Activated naive CD8-positive, alpha-beta T cell treated with anti-CD3 and anti-CD28 coated beads, Interleukin-2, amount 50 U/mL, for 24 hours (primary cell): Measurements from ENCODE around the gene CYB561A3.
"Not testable (repeated sequence)": the region's sequence is repeated elsewhere in the genome, so short reads cannot be mapped to it uniquely, and the experiment has no call there.

ENCODE experiments used
- ATAC-seq: fragments of 150-1000 bp; cut with Tn5 transposase; one replicate; pipeline ENCODE4 v1.10.0; 2021
- DNase-seq: peaks from one replicate; pipeline ENCODE4 v3.0.0; 2021
- H3K27ac Mint-ChIP-seq: one replicate; pipeline ENCODE4 v1.8.0; 2021; ENCODE audit warnings: mild to moderate bottlenecking, mixed read lengths
- H3K27me3 Mint-ChIP-seq: one replicate; pipeline ENCODE4 v1.8.0; 2021; ENCODE audit warnings: mixed read lengths
- H3K36me3 Mint-ChIP-seq: one replicate; pipeline ENCODE4 v1.8.0; 2021; ENCODE audit warnings: low read depth, mixed read lengths
- H3K4me1 Mint-ChIP-seq: one replicate; pipeline ENCODE4 v1.8.0; 2021; ENCODE audit warnings: mixed read lengths
- H3K4me3 Mint-ChIP-seq: one replicate; pipeline ENCODE4 v1.8.0; 2021; ENCODE audit warnings: mild to moderate bottlenecking, moderate library complexity, mixed read lengths
- H3K9me3 Mint-ChIP-seq: one replicate; pipeline ENCODE4 v1.8.0; 2021; ENCODE audit warnings: mixed read lengths

The CYB561A3 gene

GRCh38 chr11:61361741-61362541 lies at the start of gene CYB561A3, which contains the start of gene TMEM138:
Gene CYB561A3, minus strand, starts transcription at chr11:61361882. Its CDS starts 5,169 bp downstream, at chr11:61356713.
Gene TMEM138, plus strand, starts transcription at chr11:61362374. Its CDS starts 2,017 bp downstream, at chr11:61364391.
- peak; percentile 96 for ATAC-seq
- H3K4me3 Mint-ChIP-seq = peak within 1 kb of the TSS; percentile 97
- peaks cover 31% of the 10 kb centered on the region for H3K36me3 Mint-ChIP-seq
- H3K4me1 Mint-ChIP-seq = peaks cover 53% of the 10 kb centered on the region
- peak; percentile 91 for DNase-seq
- H3K9me3 Mint-ChIP-seq = no peaks in the 10 kb centered on the region
- no peaks in the 10 kb centered on the region for H3K27me3 Mint-ChIP-seq
- H3K27ac Mint-ChIP-seq = peak within 1 kb of the TSS; percentile 94

- Mint-ChIP-seq H3K9me3 (no peaks in the 10 kb centered on the region), H3K4me1 (peaks cover 2% of the 10 kb centered on the region), H3K36me3 (peaks cover 60% of the 10 kb centered on the region), H3K27ac (peak overlapping the region; percentile 21), H3K27me3 (no peaks in the 10 kb centered on the region), H3K4me3 (no peak overlapping the region)
- ATAC-seq = no peak
- DNase-seq = no peak
These were observed 45.5 kb upstream of the CYB561A3 start for GRCh38 chr11:61406991-61407728.

- H3K36me3 Mint-ChIP-seq = peaks cover 52% of the 10 kb centered on the region
- H3K4me1 Mint-ChIP-seq = peaks cover 2% of the 10 kb centered on the region
- no peaks in the 10 kb centered on the region for H3K9me3 Mint-ChIP-seq
- no peaks in the 10 kb centered on the region for H3K27me3 Mint-ChIP-seq
- ATAC-seq (no peak), DNase-seq (no peak)
- no peak overlapping the region for H3K27ac Mint-ChIP-seq
- no peak overlapping the region for H3K4me3 Mint-ChIP-seq
These were observed 44.4 kb upstream of the CYB561A3 start for GRCh38 chr11:61406067-61406466.

- Mint-ChIP-seq H3K4me1 (no peaks in the 10 kb centered on the region), H3K27ac (no peak overlapping the region), H3K9me3 (no peaks in the 10 kb centered on the region), H3K27me3 (no peaks in the 10 kb centered on the region), H3K36me3 (peaks cover 42% of the 10 kb centered on the region), H3K4me3 (no peak overlapping the region)
- DNase-seq = no peak
- ATAC-seq = no peak
These were observed 43.0 kb upstream of the CYB561A3 start for GRCh38 chr11:61404641-61405040.

GRCh38 chr11:61404103-61404502 lies 42.4 kb upstream of the CYB561A3 start:
- no peak for ATAC-seq
- no peaks in the 10 kb centered on the region for H3K9me3 Mint-ChIP-seq
- no peak overlapping the region for H3K27ac Mint-ChIP-seq
- no peaks in the 10 kb centered on the region for H3K27me3 Mint-ChIP-seq
- H3K36me3 Mint-ChIP-seq = peaks cover 39% of the 10 kb centered on the region
- no peaks in the 10 kb centered on the region for H3K4me1 Mint-ChIP-seq
- no peak for DNase-seq
- no peak overlapping the region for H3K4me3 Mint-ChIP-seq

GRCh38 chr11:61403658-61404057 lies 42.0 kb upstream of the CYB561A3 start:
- no peak for ATAC-seq
- no peak overlapping the region for H3K4me3 Mint-ChIP-seq
- DNase-seq = no peak
- H3K27me3 Mint-ChIP-seq = no peaks in the 10 kb centered on the region
- H3K27ac Mint-ChIP-seq = no peak overlapping the region
- H3K4me1 Mint-ChIP-seq = no peaks in the 10 kb centered on the region
- H3K36me3 Mint-ChIP-seq = peaks cover 37% of the 10 kb centered on the region
- no peaks in the 10 kb centered on the region for H3K9me3 Mint-ChIP-seq

GRCh38 chr11:61401573-61401972 lies 39.9 kb upstream of the CYB561A3 start:
- H3K4me3 Mint-ChIP-seq = no peak overlapping the region
- no peaks in the 10 kb centered on the region for H3K9me3 Mint-ChIP-seq
- ATAC-seq (no peak), DNase-seq (no peak)
- peaks cover 21% of the 10 kb centered on the region for H3K36me3 Mint-ChIP-seq
- H3K27ac Mint-ChIP-seq = no peak overlapping the region
- H3K27me3 Mint-ChIP-seq = no peaks in the 10 kb centered on the region
- no peaks in the 10 kb centered on the region for H3K4me1 Mint-ChIP-seq

GRCh38 chr11:61401173-61401572 lies 39.5 kb upstream of the CYB561A3 start:
- ATAC-seq = no peak
- no peak overlapping the region for H3K27ac Mint-ChIP-seq

GRCh38 chr11:61392981-61393595 lies 31.4 kb upstream of the CYB561A3 start:
- H3K4me1 Mint-ChIP-seq = peaks cover 22% of the 10 kb centered on the region
- H3K4me3 Mint-ChIP-seq = peak overlapping the region; percentile 85
- DNase-seq (peak; percentile 11), ATAC-seq (peak; percentile 47)
- H3K36me3 Mint-ChIP-seq = peaks cover 3% of the 10 kb centered on the region
- no peaks in the 10 kb centered on the region for H3K27me3 Mint-ChIP-seq
- H3K27ac Mint-ChIP-seq = peak overlapping the region; percentile 88
- H3K9me3 Mint-ChIP-seq = no peaks in the 10 kb centered on the region

More at GRCh38 chr11:61401173-61401572, 39.5 kb upstream of the CYB561A3 start:
- no peaks in the 10 kb centered on the region for H3K27me3 Mint-ChIP-seq
- no peak overlapping the region for H3K4me3 Mint-ChIP-seq
- peaks cover 17% of the 10 kb centered on the region for H3K36me3 Mint-ChIP-seq
- no peaks in the 10 kb centered on the region for H3K9me3 Mint-ChIP-seq
- DNase-seq = no peak
- H3K4me1 Mint-ChIP-seq = no peaks in the 10 kb centered on the region

GRCh38 chr11:61390161-61390560 lies 28.5 kb upstream of the CYB561A3 start:
- Mint-ChIP-seq H3K27me3 (no peaks in the 10 kb centered on the region), H3K4me1 (peaks cover 29% of the 10 kb centered on the region), H3K36me3 (peaks cover 2% of the 10 kb centered on the region), H3K4me3 (no peak overlapping the region), H3K27ac (no peak overlapping the region), H3K9me3 (no peaks in the 10 kb centered on the region)
- DNase-seq = no peak
- ATAC-seq = no peak

GRCh38 chr11:61384271-61385242 lies 22.9 kb upstream of the CYB561A3 start:
- H3K4me3 Mint-ChIP-seq = no peak overlapping the region
- no peaks in the 10 kb centered on the region for H3K36me3 Mint-ChIP-seq
- peaks cover 7% of the 10 kb centered on the region for H3K4me1 Mint-ChIP-seq
- no peaks in the 10 kb centered on the region for H3K27me3 Mint-ChIP-seq
- no peaks in the 10 kb centered on the region for H3K9me3 Mint-ChIP-seq
- no peak overlapping the region for H3K27ac Mint-ChIP-seq
- DNase-seq (no peak), ATAC-seq (peak; percentile 20)

- not testable (repeated sequence) for H3K36me3 Mint-ChIP-seq, DNase-seq, H3K4me1 Mint-ChIP-seq, H3K9me3 Mint-ChIP-seq, H3K4me3 Mint-ChIP-seq, H3K27me3 Mint-ChIP-seq, ATAC-seq, H3K27ac Mint-ChIP-seq
These were observed 22.2 kb upstream of the CYB561A3 start for GRCh38 chr11:61383859-61384258.

GRCh38 chr11:61380884-61381283 lies 19.2 kb upstream of the CYB561A3 start:
- Mint-ChIP-seq H3K9me3 (no peaks in the 10 kb centered on the region), H3K4me1 (peaks cover 7% of the 10 kb centered on the region), H3K27me3 (no peaks in the 10 kb centered on the region), H3K36me3 (peaks cover 10% of the 10 kb centered on the region), H3K4me3 (no peak overlapping the region), H3K27ac (no peak overlapping the region)
- ATAC-seq = no peak
- DNase-seq = no peak
